Neural progenitor cell (in vitro differentiated cells): Measurements from ENCODE around the gene KCNT1. TPM values are rescaled to one million over a fixed set of nuclear protein-coding genes. Genes with fewer than 3 reads are reported as not detected.

Experiments used
- DNase-seq: peaks from one replicate; pipeline ENCODE4 v3.0.0-alpha.2; 2016; ENCODE audit warnings: low spot score
- H2AFZ ChIP-seq: fragments of 200-600 bp; sonication (generic); replicated peaks from 2 replicates; pipeline ENCODE4 v1.6.1; 2016; ENCODE audit warnings: antibody characterized with exemption
- H3F3A ChIP-seq: fragments of 200-600 bp; sonication (generic); 2 replicates; pipeline ENCODE4 v1.6.1; 2016; ENCODE audit warnings: antibody characterized with exemption, low read depth
- H3K27ac ChIP-seq: fragments of 200-600 bp; sonication (generic); 2 replicates; pipeline ENCODE4 v1.5.1; 2016; ENCODE audit warnings: mild to moderate bottlenecking
- H3K27me3 ChIP-seq: fragments of 200-600 bp; sonication (generic); 2 replicates; pipeline ENCODE4 v1.6.1; 2016; ENCODE audit warnings: mild to moderate bottlenecking, moderate library complexity
- H3K36me3 ChIP-seq: fragments of 200-600 bp; sonication (generic); 2 replicates; pipeline ENCODE4 v1.5.1; 2016
- H3K4me1 ChIP-seq: fragments of 200-600 bp; sonication (generic); 2 replicates; pipeline ENCODE4 v1.6.1; 2016; ENCODE audit warnings: mixed run types
- H3K4me2 ChIP-seq: fragments of 200-600 bp; sonication (generic); 2 replicates; pipeline ENCODE4 v1.6.1; 2016
- H3K4me3 ChIP-seq: fragments of 200-600 bp; sonication (generic); 2 replicates; pipeline ENCODE4 v1.5.1; 2016
- H3K79me2 ChIP-seq: fragments of 200-600 bp; sonication (generic); 2 replicates; pipeline ENCODE4 v1.6.1; 2016; ENCODE audit warnings: low read depth
- H3K9ac ChIP-seq: fragments of 200-600 bp; sonication (generic); 2 replicates; pipeline ENCODE4 v1.6.1; 2016
- H3K9me3 ChIP-seq: fragments of 200-600 bp; sonication (generic); 2 replicates; pipeline ENCODE4 v1.5.1; 2016; ENCODE audit warnings: low read depth
- H4K20me1 ChIP-seq: fragments of 200-600 bp; sonication (generic); 2 replicates; pipeline ENCODE4 v1.6.1; 2016; ENCODE audit warnings: low read depth
- H3K27ac Mint-ChIP-seq: 3 replicates; pipeline ENCODE4 v1.8.0; 2021; ENCODE audit warnings: mixed read lengths
- H3K27me3 Mint-ChIP-seq: 2 replicates; pipeline ENCODE4 v1.8.0; 2022; ENCODE audit warnings: low read depth, mild to moderate bottlenecking, inconsistent platforms, moderate library complexity, mixed read lengths; ENCODE audit not compliant: insufficient read depth
- H3K36me3 Mint-ChIP-seq: 3 replicates; pipeline ENCODE4 v1.8.0; 2021; ENCODE audit warnings: mixed read lengths
- H3K4me1 Mint-ChIP-seq: 3 replicates; pipeline ENCODE4 v1.8.0; 2021; ENCODE audit warnings: mixed read lengths
- H3K4me3 Mint-ChIP-seq: 3 replicates; pipeline ENCODE4 v1.8.0; 2021; ENCODE audit warnings: mild to moderate bottlenecking, moderate library complexity, mixed read lengths
- H3K9me3 Mint-ChIP-seq: 3 replicates; pipeline ENCODE4 v1.8.0; 2020; ENCODE audit warnings: mixed read lengths
- EZH2 ChIP-seq: fragments of 200-600 bp; sonication (generic); IDR thresholded peaks from 2 replicates; pipeline ENCODE4 v1.6.1; 2017; ENCODE audit warnings: antibody characterized with exemption, mild to moderate bottlenecking, moderate library complexity
- EZH2phosphoT487 ChIP-seq: fragments of 200-600 bp; sonication (generic); IDR thresholded peaks from 2 replicates; pipeline ENCODE4 v1.6.1; 2017; ENCODE audit warnings: antibody characterized with exemption
- total RNA-seq: library from RNA; depleted of rRNA; stranded (reverse); fragments of >200 nt; gene quantifications from 2 replicates; pipeline ENCODE4 v1.2.3, GENCODE V29; 2015; ENCODE audit warnings: low replicate concordance
- TF ChIP-seq, protein P1 (sequence below): fragments of 200-600 bp; sonication (generic); IDR thresholded peaks from 2 replicates; pipeline ENCODE4 v1.5.1; 2017; ENCODE audit warnings: antibody characterized with exemption, mild to moderate bottlenecking

The KCNT1 gene
- total RNA-seq, 1 donor from 2014 or later, result not detected

DNA sequence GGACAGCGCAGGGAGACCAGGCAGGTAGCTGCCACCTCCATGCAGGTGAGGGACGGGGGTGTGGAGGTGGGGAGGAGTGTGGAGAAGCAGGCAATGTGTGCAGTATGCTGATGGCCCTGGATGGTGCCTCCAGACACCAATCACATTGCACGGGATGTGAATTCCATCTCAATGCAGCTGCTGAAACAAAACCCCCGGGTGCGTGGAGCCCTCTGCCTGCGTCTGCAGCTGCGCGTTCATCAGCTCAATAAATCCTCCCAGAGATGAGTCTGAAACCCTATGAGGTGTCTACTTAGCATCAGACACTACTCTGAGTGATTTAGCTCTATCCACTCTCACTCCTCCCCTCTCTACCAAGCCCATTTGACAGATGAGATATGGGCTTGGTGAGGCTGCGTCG lies 13.0 kb upstream of the KCNT1 start:
- no peaks in the 10 kb centered on the region for H3K27me3 ChIP-seq
- H3K4me1 Mint-ChIP-seq, result peaks cover 13% of the 10 kb centered on the region
- no peak overlapping the region for H3K4me3 Mint-ChIP-seq
- no peaks in the 10 kb centered on the region for H3K36me3 ChIP-seq
- no peaks in the 10 kb centered on the region for H4K20me1 ChIP-seq
- no peak overlapping the region for H3K9ac ChIP-seq
- no peak overlapping the region for H3K4me2 ChIP-seq
- H3K36me3 Mint-ChIP-seq, result no peaks in the 10 kb centered on the region
- no peak for DNase-seq
- H3K4me3 ChIP-seq, result no peak overlapping the region
- H3K4me1 ChIP-seq, result no peaks in the 10 kb centered on the region
- no peak overlapping the region for H3K27ac ChIP-seq
- no peaks in the 10 kb centered on the region for H3K9me3 Mint-ChIP-seq
- no peaks in the 10 kb centered on the region for H3F3A ChIP-seq
- H3K27me3 Mint-ChIP-seq, result peaks cover 4% of the 10 kb centered on the region
- no peaks in the 10 kb centered on the region for H3K9me3 ChIP-seq
- H3K79me2 ChIP-seq, result no peaks in the 10 kb centered on the region
- TF ChIP-seq, protein P1, sequence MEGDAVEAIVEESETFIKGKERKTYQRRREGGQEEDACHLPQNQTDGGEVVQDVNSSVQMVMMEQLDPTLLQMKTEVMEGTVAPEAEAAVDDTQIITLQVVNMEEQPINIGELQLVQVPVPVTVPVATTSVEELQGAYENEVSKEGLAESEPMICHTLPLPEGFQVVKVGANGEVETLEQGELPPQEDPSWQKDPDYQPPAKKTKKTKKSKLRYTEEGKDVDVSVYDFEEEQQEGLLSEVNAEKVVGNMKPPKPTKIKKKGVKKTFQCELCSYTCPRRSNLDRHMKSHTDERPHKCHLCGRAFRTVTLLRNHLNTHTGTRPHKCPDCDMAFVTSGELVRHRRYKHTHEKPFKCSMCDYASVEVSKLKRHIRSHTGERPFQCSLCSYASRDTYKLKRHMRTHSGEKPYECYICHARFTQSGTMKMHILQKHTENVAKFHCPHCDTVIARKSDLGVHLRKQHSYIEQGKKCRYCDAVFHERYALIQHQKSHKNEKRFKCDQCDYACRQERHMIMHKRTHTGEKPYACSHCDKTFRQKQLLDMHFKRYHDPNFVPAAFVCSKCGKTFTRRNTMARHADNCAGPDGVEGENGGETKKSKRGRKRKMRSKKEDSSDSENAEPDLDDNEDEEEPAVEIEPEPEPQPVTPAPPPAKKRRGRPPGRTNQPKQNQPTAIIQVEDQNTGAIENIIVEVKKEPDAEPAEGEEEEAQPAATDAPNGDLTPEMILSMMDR, result no peak
- TF ChIP-seq EZH2phosphoT487, result no peak
- TF ChIP-seq EZH2, result no peak
- H2AFZ ChIP-seq, result no peak overlapping the region
- H3K27ac Mint-ChIP-seq, result no peak overlapping the region

DNA sequence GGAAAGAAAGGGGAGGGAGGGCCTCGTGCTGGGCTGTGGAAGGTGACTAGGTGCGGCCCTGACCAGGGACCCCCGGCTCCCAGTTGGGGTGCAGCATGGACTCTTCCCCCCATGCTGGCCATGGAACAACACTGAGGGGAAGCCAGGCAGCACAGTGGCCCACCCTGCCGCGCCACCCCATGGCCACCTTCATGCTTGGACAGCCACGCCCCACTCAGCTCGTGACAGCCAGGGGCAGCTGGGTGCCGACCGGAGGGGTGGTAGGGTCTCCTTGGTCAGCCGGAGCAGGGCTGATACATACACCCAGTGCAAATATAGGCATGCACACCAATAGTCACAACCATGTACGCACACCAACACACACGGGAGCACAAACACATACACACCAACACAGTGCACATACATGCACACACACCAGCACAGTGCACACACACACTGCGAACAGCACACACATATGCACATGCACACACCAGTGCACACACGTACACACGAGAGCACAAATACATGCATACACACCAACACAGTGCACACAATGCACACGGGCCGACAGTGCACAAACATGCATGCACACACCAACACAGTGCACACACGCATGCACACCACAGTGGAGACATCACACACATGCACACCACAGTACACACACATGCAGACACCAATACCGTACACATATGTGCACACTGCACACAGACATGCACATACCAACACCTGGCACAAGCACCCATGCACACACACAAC lies 11.0 kb upstream of the KCNT1 start:
- Histone ChIP-seq H3K9me3 (no peaks in the 10 kb centered on the region), H3K4me3 (no peak overlapping the region), H3K27ac (no peak overlapping the region), H4K20me1 (no peaks in the 10 kb centered on the region), H3K9ac (no peak overlapping the region), H3K4me1 (no peaks in the 10 kb centered on the region), H3K79me2 (no peaks in the 10 kb centered on the region), H3K4me2 (no peak overlapping the region), H3K36me3 (no peaks in the 10 kb centered on the region), H2AFZ (no peak overlapping the region), H3K27me3 (no peaks in the 10 kb centered on the region), H3F3A (no peaks in the 10 kb centered on the region)
- Mint-ChIP-seq H3K27ac (peak overlapping the region; percentile 23), H3K36me3 (no peaks in the 10 kb centered on the region), H3K4me3 (peak overlapping the region; percentile 74), H3K27me3 (peaks cover 4% of the 10 kb centered on the region), H3K4me1 (peaks cover 17% of the 10 kb centered on the region), H3K9me3 (no peaks in the 10 kb centered on the region)
- DNase-seq, result no peak
- TF ChIP-seq EZH2phosphoT487 (no peak), EZH2 (no peak)
- TF ChIP-seq, protein P1, result no peak

DNA sequence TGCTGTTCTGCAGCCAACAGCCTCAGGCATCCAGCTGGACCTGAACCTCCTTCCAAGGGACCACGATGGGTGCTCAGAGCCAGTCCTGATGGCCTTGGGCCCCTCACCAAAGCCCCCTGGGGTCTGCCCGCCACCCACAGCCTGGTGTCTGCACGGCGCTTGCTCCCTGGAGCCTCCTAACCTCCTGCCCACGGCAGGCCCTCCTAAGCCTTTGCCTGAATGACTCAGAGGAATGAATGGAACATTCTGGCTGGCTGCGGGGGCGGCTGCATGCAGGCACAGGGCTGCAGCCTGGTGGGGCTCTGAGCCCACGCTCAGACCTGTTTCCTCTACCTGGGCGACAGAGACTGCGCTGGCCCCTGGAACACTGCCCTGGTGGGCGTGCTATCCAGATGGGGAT lies 9.6 kb upstream of the KCNT1 start:
- H3K36me3 Mint-ChIP-seq, result no peaks in the 10 kb centered on the region
- H3K4me1 ChIP-seq, result no peaks in the 10 kb centered on the region
- peaks cover 17% of the 10 kb centered on the region for H3K4me1 Mint-ChIP-seq
- H3F3A ChIP-seq, result no peaks in the 10 kb centered on the region
- H3K27me3 ChIP-seq, result no peaks in the 10 kb centered on the region
- H4K20me1 ChIP-seq, result no peaks in the 10 kb centered on the region
- H3K27ac ChIP-seq, result no peak overlapping the region
- no peak overlapping the region for H3K27ac Mint-ChIP-seq
- H3K79me2 ChIP-seq, result no peaks in the 10 kb centered on the region
- H3K9me3 ChIP-seq, result no peaks in the 10 kb centered on the region
- DNase-seq, result no peak
- H3K36me3 ChIP-seq, result no peaks in the 10 kb centered on the region
- no peak overlapping the region for H3K4me3 Mint-ChIP-seq
- peaks cover 4% of the 10 kb centered on the region for H3K27me3 Mint-ChIP-seq
- H3K4me3 ChIP-seq, result no peak overlapping the region
- H2AFZ ChIP-seq, result no peak overlapping the region
- H3K4me2 ChIP-seq, result no peak overlapping the region
- no peak overlapping the region for H3K9ac ChIP-seq
- no peaks in the 10 kb centered on the region for H3K9me3 Mint-ChIP-seq
- TF ChIP-seq EZH2phosphoT487, result no peak
- TF ChIP-seq, protein P1, result no peak
- TF ChIP-seq EZH2, result no peak
